Endothelial cell (in vitro differentiated cells): ENCODE data around the gene NES. TPM values are rescaled to one million over a fixed set of nuclear protein-coding genes. Genes with fewer than 3 reads are reported as not detected.

Experiments used
- DNase-seq: peaks from one replicate; pipeline ENCODE4 v3.0.0; 2021; ENCODE audit warnings: low spot score
- H3K27ac Mint-ChIP-seq: one replicate; pipeline ENCODE4 v1.8.0; 2021; ENCODE audit warnings: mixed read lengths, inconsistent platforms; ENCODE audit not compliant: unreplicated experiment
- H3K27me3 Mint-ChIP-seq: one replicate; pipeline ENCODE4 v1.8.0; 2021; ENCODE audit warnings: mild to moderate bottlenecking, moderate library complexity, mixed read lengths, inconsistent platforms; ENCODE audit not compliant: unreplicated experiment
- H3K36me3 Mint-ChIP-seq: one replicate; pipeline ENCODE4 v1.8.0; 2021; ENCODE audit warnings: mild to moderate bottlenecking, low read depth, mixed read lengths, inconsistent platforms; ENCODE audit not compliant: unreplicated experiment
- H3K4me1 Mint-ChIP-seq: one replicate; pipeline ENCODE4 v1.8.0; 2021; ENCODE audit warnings: mild to moderate bottlenecking, mixed read lengths, inconsistent platforms; ENCODE audit not compliant: unreplicated experiment
- H3K4me3 Mint-ChIP-seq: one replicate; pipeline ENCODE4 v1.8.0; 2021; ENCODE audit warnings: mild to moderate bottlenecking, mixed read lengths, inconsistent platforms; ENCODE audit not compliant: unreplicated experiment
- H3K9me3 Mint-ChIP-seq: one replicate; pipeline ENCODE4 v1.8.0; 2021; ENCODE audit warnings: mixed read lengths, inconsistent platforms; ENCODE audit not compliant: unreplicated experiment
- total RNA-seq: library from RNA; stranded (reverse); fragmentation: NEBNext Ultra II Directional; extraction: Animal tissue kit (Norgen Biotek cat#: 25700); gene quantifications from one replicate; pipeline ENCODE4 v1.2.1, GENCODE V29; 2021; ENCODE audit not compliant: unreplicated experiment
- TF ChIP-seq, protein P1 (sequence below): fragments of 200-600 bp; sonication (generic); IDR thresholded peaks from one replicate; pipeline ENCODE4 v1.5.0; 2021; ENCODE audit warnings: antibody characterized with exemption; ENCODE audit not compliant: unreplicated experiment

The NES gene
- total RNA-seq, 1 donor from 2014 or later, result 111 TPM

DNA sequence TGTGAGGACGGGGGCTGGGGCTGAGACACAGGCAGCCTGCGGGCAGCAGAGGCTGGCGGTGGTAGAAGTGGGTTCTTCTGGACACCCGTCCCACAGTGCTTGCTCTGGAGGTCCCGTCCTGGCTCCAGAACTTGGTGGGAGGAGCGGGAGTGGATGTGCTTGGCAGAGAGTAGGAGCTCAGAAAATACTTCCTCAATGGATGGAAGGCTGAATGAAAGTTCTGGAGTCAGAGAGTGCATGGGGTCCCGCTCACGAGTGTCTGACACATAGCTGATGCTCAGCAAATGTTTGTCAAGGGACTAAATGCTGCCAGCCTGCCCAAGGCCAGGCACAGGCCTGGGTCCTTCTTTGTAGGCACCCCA is 13.4 kb upstream of the NES start:
- DNase-seq, result no peak
- peaks cover 8% of the 10 kb centered on the region for H3K36me3 Mint-ChIP-seq
- peaks cover 21% of the 10 kb centered on the region for H3K27me3 Mint-ChIP-seq
- no peak overlapping the region for H3K4me3 Mint-ChIP-seq
- TF ChIP-seq, protein P1, sequence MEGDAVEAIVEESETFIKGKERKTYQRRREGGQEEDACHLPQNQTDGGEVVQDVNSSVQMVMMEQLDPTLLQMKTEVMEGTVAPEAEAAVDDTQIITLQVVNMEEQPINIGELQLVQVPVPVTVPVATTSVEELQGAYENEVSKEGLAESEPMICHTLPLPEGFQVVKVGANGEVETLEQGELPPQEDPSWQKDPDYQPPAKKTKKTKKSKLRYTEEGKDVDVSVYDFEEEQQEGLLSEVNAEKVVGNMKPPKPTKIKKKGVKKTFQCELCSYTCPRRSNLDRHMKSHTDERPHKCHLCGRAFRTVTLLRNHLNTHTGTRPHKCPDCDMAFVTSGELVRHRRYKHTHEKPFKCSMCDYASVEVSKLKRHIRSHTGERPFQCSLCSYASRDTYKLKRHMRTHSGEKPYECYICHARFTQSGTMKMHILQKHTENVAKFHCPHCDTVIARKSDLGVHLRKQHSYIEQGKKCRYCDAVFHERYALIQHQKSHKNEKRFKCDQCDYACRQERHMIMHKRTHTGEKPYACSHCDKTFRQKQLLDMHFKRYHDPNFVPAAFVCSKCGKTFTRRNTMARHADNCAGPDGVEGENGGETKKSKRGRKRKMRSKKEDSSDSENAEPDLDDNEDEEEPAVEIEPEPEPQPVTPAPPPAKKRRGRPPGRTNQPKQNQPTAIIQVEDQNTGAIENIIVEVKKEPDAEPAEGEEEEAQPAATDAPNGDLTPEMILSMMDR, result no peak
- H3K27ac Mint-ChIP-seq, result peak overlapping the region; percentile 36
- H3K4me1 Mint-ChIP-seq, result peaks cover 37% of the 10 kb centered on the region
- no peaks in the 10 kb centered on the region for H3K9me3 Mint-ChIP-seq

DNA sequence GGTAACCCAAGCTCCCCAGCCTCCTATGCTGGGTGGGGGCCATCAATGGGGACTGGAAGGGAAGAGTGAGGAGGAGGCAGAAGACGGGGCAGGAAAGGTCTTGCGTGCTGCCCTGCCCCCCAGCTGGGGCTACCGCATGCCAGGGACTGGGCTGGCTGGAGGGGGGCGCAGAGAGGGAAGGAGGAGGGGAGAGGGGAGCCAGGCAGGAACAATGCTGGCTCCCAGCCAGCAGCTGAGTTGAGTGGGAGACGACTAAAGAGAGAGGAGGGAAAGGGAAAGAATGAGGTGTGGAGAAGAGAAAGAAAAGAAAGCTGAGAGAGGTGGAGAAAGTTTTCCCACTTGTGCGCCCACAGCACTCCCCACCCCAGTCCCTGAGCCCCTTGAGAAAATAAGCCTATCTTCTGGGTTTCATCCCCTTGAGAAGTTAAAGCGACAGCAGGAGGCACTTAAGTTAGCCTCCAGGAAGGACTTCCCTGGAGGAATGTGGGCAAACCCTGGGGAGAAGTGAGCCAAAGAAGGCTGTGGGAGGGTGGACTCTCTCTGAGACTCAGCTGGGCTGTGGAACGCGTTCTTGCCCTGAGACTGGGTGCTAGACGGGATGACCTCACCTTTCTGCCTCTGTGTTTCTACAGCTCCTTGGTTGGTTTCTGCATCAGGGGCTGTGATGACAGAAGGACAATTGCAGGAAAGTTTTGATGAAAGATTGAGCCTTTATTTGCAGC is 12.9 kb upstream of the NES start:
- Mint-ChIP-seq H3K27ac (peak overlapping the region; percentile 36), H3K4me3 (no peak overlapping the region), H3K4me1 (peaks cover 37% of the 10 kb centered on the region), H3K36me3 (peaks cover 8% of the 10 kb centered on the region), H3K9me3 (no peaks in the 10 kb centered on the region), H3K27me3 (peaks cover 21% of the 10 kb centered on the region)
- TF ChIP-seq, protein P1, result no peak
- DNase-seq, result peak; percentile 9

DNA sequence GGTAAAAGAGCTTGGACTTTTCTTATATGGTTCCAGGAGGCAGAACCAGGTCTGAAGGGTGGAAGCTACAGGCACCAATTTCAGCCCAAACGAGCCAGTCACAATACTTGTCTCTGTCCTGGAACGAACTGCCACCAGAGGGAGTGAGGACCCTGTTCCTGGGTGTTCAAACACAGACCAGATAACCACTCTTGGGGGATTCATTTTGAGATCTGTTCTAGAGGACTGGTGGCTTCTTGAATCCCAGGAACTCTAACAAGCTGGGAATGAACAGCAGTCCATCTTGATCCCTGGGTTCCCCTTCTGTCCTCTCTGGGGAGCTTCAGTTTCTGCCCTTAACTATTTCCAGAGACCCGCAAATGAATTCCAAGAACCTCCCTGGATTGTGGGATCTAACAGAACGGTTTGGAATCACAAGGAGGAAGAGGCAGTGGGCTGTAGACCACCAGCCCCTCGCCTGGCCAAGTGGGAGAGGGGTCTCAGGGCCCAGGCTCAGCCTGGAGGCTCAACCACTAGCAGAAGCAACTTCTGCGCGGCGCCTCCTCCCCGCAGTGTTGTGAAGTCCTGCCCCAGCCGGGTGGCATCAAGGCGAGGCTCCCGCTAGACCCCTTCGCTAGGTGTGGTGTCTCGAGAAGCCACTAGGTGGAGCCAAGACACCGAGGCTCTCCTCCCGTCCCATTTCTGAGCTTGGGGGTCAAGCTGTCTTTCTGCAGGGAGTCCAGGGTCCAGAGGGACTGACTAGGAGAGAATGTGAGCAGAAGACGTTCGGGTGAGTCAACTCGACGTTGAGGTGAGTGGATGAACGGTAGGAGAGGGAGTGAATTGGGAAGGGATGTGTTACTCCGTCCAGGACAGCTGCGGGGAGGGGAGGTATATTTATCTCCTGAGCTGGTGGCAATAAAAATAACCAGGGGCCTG is 12.1 kb upstream of the NES start:
- peaks cover 8% of the 10 kb centered on the region for H3K36me3 Mint-ChIP-seq
- peaks cover 32% of the 10 kb centered on the region for H3K4me1 Mint-ChIP-seq
- H3K27me3 Mint-ChIP-seq, result peaks cover 19% of the 10 kb centered on the region
- TF ChIP-seq, protein P1, result peak; percentile 87
- H3K4me3 Mint-ChIP-seq, result no peak overlapping the region
- H3K9me3 Mint-ChIP-seq, result no peaks in the 10 kb centered on the region
- peak; percentile 85 for DNase-seq
- H3K27ac Mint-ChIP-seq, result no peak overlapping the region

DNA sequence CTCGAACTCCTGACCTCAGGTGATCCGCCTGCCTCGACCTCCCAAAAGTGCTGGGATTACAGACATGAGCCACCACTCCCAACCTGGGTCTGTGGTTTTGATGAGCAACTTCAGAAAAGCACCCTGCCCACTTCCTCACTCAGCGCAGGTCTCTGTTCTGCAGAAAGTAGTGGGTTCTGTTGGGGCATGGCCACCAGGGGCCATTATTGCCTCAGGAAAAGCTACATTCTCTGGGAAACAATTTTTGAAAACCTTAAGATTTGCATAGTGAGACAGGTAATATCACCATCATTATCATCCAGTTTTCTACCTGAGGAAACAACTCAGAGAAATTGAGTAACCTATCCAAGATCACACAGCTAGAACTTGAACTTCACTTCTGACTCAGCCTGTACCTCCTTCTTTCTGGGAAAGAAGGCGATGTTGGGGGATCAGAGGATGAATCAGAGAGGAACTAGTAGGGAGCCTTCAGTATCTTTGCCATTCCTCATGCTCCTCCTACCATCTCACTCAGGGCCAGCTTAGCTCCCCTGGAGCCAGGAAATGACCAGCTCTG is 7.1 kb upstream of the NES start:
- peaks cover 13% of the 10 kb centered on the region for H3K27me3 Mint-ChIP-seq
- H3K27ac Mint-ChIP-seq, result no peak overlapping the region
- DNase-seq, result no peak

More for the DNA sequence above, 7.1 kb upstream of the NES start:
- Mint-ChIP-seq H3K36me3 (no peaks in the 10 kb centered on the region), H3K9me3 (no peaks in the 10 kb centered on the region), H3K4me3 (no peak overlapping the region), H3K4me1 (no peaks in the 10 kb centered on the region)
- TF ChIP-seq, protein P1, result no peak
